NCI-H2107 treated with DMSO at 0.1 percent for 48 hours (cell line): ENCODE results near the gene VGLL4.
A peak's percentile ranks its signal among the peaks of the same experiment; 100 is the strongest.

Experiments used
- DNase-seq: peaks from one replicate; lab custom pipeline; 2025; ENCODE audit not compliant: unreplicated experiment; lab: John Stamatoyannopoulos, UW

The VGLL4 gene

GRCh38 chr3:11509173-11510000 lies 134.3 kb downstream of the VGLL4 start:
- DNase-seq, result peak; percentile 56

DNA sequence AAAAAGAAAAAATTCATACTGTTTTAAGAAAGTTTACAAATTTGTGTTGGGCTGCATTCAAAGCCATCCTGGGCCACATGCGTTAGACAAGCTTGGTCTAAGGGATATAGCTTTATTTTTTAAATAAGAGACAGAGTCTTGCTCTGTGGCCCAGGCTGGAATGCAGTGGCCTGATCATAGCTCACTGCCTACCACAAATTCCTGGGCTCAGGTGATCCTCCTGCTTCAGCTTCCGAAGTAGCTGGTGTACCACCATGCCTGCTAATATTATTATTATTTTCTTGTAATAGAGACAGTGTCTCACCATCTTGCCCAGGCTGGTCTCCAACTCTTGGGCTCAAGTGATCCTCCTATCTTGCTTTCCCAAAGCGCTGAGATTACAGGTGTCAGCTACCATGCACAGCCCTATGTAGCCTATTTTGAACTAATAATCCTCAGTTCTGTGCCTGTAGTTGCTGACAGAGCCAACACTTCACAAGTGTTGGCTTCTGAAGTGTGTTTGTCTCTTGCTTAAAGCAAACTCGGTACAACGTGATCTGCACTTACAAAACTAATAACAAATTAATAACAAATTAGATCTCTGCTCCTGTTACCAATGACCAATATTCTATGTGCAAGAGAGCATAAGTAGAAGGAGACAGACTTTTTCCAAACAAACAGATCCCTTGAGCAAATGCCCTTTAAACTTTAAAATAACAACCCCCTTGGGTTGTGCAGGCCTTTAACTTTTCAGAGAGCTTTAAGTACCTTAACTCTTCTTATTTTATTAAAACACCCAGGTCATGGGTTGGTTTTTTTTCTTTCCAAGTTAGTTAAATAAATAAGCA lies 135.2 kb downstream of the VGLL4 start:
- DNase-seq, result no peak

DNA sequence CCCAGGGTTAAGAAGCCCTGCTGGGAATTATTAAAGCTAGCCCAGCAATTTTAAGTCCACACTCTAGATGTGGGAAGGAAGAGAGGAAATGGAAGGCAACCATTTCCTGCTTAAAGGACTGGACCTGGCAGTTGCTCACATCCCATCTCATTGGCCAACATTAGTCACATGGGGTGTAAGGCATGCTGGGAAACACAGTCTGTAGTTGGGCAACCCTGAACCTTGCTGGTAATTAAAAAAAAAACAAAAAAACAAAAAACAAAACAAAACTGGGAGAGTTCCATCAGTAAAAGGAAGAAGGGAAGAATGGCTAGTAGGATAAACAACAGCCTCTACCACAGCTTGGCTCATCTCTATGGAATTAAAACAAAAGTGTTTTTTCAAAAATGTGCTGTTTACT lies 136.0 kb downstream of the VGLL4 start:
- DNase-seq, result no peak
